HCT116 (cell line): ENCODE measurements around the gene SI. TPM values are rescaled to one million over a fixed set of nuclear protein-coding genes. Genes with fewer than 3 reads are reported as not detected.

Source experiments
- ATAC-seq: fragments of 200-7000 bp; cut with Tn5 transposase; 2 replicates; pipeline ENCODE4 v1.9.1; 2020; ENCODE audit warnings: mild to moderate bottlenecking, moderate library complexity
- BruUV-seq: library from RNA; stranded (reverse); fragments of 400-500 nt; replicated peaks from 2 replicates; lab custom pipeline; 2021; lab: Mats Ljungman, UMichigan
- CTCF ChIA-PET: fragments of 300-600 bp; sonication (Branson Sonifier 250); formaldehyde crosslinking; loops from one replicate; lab custom pipeline; 2021; ENCODE audit warnings: antibody characterized with exemption; lab: Charles Lee
- POLR2A ChIA-PET: fragments of 300-600, 350-600 bp; sonication (Branson Sonifier 250); formaldehyde crosslinking; loops from one replicate; lab custom pipeline; 2021; ENCODE audit warnings: antibody characterized with exemption; lab: Charles Lee
- RAD21 ChIA-PET, 2 experiments: fragments of 300-600 bp; sonication (Branson Sonifier 250); formaldehyde crosslinking; loops; one replicate each; lab custom pipeline; 2023; ENCODE audit warnings: low total read pairs in 2 of 2; ENCODE audit not compliant: uncharacterized antibody in 2 of 2, unreplicated experiment in 2 of 2, low non-redundant PET in 1 of 2; lab: Charles Lee
- DNase-seq: peaks from one replicate; pipeline ENCODE4 v3.0.0-alpha.2; 2010; ENCODE audit warnings: low read depth, low spot score
- H2AFZ ChIP-seq: fragments of 200-600 bp; shearing (Covaris generic), sonication (generic); 2 replicates; pipeline ENCODE4 v1.6.1; 2017; ENCODE audit warnings: low read depth, mixed run types, mixed read lengths, antibody characterized with exemption, low read length; ENCODE audit not compliant: poor library complexity, severe bottlenecking
- H3K27ac ChIP-seq: 2 replicates; pipeline ENCODE4 v1.5.1; 2012; ENCODE audit warnings: low read depth, low read length
- H3K27me3 ChIP-seq: fragments of 200-600 bp; sonication (generic); 2 replicates; pipeline ENCODE4 v1.6.1; 2016; ENCODE audit warnings: mixed run types, low read length, mixed read lengths; ENCODE audit not compliant: insufficient read depth
- H3K36me3 ChIP-seq, 2 experiments: fragments of 200-500 bp in 1 of 2; fragments of 200-600 bp in 1 of 2; sonication (Bioruptor generic) in 1 of 2; sonication (generic) in 1 of 2; 2 replicates each; pipeline versions ENCODE4 v1.5.1 to v1.6.1; 2014 to 2016; ENCODE audit warnings: low read length in 2 of 2, inconsistent platforms in 1 of 2, mixed read lengths in 1 of 2, mixed run types in 1 of 2; ENCODE audit not compliant: insufficient read depth in 2 of 2, control insufficient read depth in 1 of 2
- H3K4me1 ChIP-seq, 2 experiments: fragments of 200-600 bp in 1 of 2; sonication (generic) in 1 of 2; 2 replicates each; pipeline versions ENCODE4 v1.5.1 to v1.6.1; 2012 to 2017; ENCODE audit warnings: low read length in 2 of 2, inconsistent platforms in 1 of 2, mild to moderate bottlenecking in 1 of 2, mixed read lengths in 1 of 2, mixed run types in 1 of 2, moderate library complexity in 1 of 2; ENCODE audit not compliant: insufficient read depth in 2 of 2, control insufficient read depth in 1 of 2
- H3K4me2 ChIP-seq: fragments of 200-600 bp; sonication (generic); 2 replicates; pipeline ENCODE4 v1.6.1; 2017; ENCODE audit warnings: mixed run types, low read length, mixed read lengths
- H3K4me3 ChIP-seq, 2 experiments: fragments of 200-600 bp in 1 of 2; sonication (generic) in 1 of 2; replicated peaks in 1 of 2; 2 replicates each; pipeline ENCODE4 v1.5.1; 2011 to 2016; ENCODE audit warnings: low read length in 2 of 2, control low read depth in 1 of 2, low read depth in 1 of 2, mild to moderate bottlenecking in 1 of 2, mixed read lengths in 1 of 2, mixed run types in 1 of 2
- H3K79me2 ChIP-seq: fragments of 200-600 bp; sonication (generic); 2 replicates; pipeline ENCODE4 v1.6.1; 2017; ENCODE audit warnings: mild to moderate bottlenecking, mixed run types, low read length, moderate library complexity, mixed read lengths; ENCODE audit not compliant: insufficient read depth
- H3K9ac ChIP-seq: fragments of 200-600 bp; sonication (generic); 2 replicates; pipeline ENCODE4 v1.6.1; 2016; ENCODE audit warnings: low read length, mixed read lengths
- H3K9me2 ChIP-seq: fragments of 200-600 bp; sonication (generic), shearing (Covaris generic); 2 replicates; pipeline ENCODE4 v1.6.1; 2017; ENCODE audit warnings: mixed run types, mild to moderate bottlenecking, moderate library complexity; ENCODE audit not compliant: insufficient read depth
- H3K9me3 ChIP-seq, 2 experiments: fragments of 200-500 bp in 1 of 2; fragments of 200-600 bp in 1 of 2; sonication (Bioruptor generic) in 1 of 2; sonication (generic) in 1 of 2; 2 replicates each; pipeline ENCODE4 v1.6.1; 2014 to 2017; ENCODE audit warnings: low read length in 2 of 2, mixed read lengths in 2 of 2, inconsistent platforms in 1 of 2, low read depth in 1 of 2, mild to moderate bottlenecking in 1 of 2, mixed run types in 1 of 2, moderate library complexity in 1 of 2; ENCODE audit not compliant: control insufficient read depth in 1 of 2, insufficient read depth in 1 of 2
- H4K20me1 ChIP-seq: fragments of 200-600 bp; sonication (generic), shearing (Covaris generic); 2 replicates; pipeline ENCODE4 v1.6.1; 2017; ENCODE audit warnings: mixed run types, mild to moderate bottlenecking, moderate library complexity; ENCODE audit not compliant: insufficient read depth
- CBX3 ChIP-seq: IDR thresholded peaks from 2 replicates; pipeline ENCODE4 v1.6.1; 2012; ENCODE audit warnings: low read depth
- ELF1 ChIP-seq: IDR thresholded peaks from 2 replicates; pipeline ENCODE4 v1.6.1; 2012; ENCODE audit warnings: low read depth, borderline replicate concordance
- JUND ChIP-seq: IDR thresholded peaks from 2 replicates; pipeline ENCODE4 v1.6.1; 2012
- POLR2A ChIP-seq: IDR thresholded peaks from 2 replicates; pipeline ENCODE4 v1.7.0; 2011; ENCODE audit warnings: borderline replicate concordance; ENCODE audit not compliant: insufficient read depth, insufficient read length; ENCODE audit errors: extremely low read depth
- POLR2AphosphoS5 ChIP-seq: IDR thresholded peaks from 2 replicates; pipeline ENCODE4 v1.6.1; 2011; ENCODE audit warnings: mild to moderate bottlenecking, low read depth, low read length, moderate library complexity
- ZFX ChIP-seq: fragments of 450-650 bp; IDR thresholded peaks from 2 replicates; pipeline ENCODE4 v1.6.1; 2017
- intact Hi-C: fragments of 100-400 bp; cut with micrococcal nuclease; formaldehyde crosslinking; loops from 2 replicates; pipeline ENCODE4 v1.10.0; 2022
- total RNA-seq: library from RNA; stranded (reverse); gene quantifications from one replicate; pipeline ENCODE4 v1.2.1, GENCODE V29; 2021; ENCODE audit not compliant: unreplicated experiment
- TF ChIP-seq, protein P1 (sequence below): IDR thresholded peaks from 2 replicates; pipeline ENCODE4 v1.6.1; 2011; ENCODE audit warnings: mild to moderate bottlenecking, low read length, moderate library complexity; ENCODE audit not compliant: insufficient replicate concordance; ENCODE audit errors: extremely low read depth
- TF ChIP-seq, protein P2 (sequence below): IDR thresholded peaks from 2 replicates; pipeline ENCODE4 v1.6.1; 2012; ENCODE audit warnings: low read depth

Gene SI
- total RNA-seq, 1 experiment from 2014 or later, result not detected

DNA sequence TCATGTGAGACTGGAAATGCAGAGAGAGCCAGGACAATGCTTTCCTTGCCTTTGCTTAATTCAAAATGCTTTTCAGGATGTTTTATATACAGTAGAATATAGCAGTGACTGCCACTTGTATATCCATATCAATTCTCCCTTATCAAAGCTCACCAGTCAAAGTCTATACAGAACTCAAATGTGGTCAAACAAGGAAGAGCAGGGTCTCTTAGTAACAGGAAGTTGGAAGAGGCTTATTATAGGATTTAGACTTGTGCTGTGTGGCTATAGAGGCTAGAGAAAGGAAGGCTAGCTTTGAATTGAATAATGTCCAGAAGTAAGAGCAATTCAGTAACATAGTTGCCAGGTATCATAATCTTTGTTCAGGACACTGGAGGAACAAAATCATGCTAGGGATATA is 4.4 kb upstream of the SI start:
- Histone ChIP-seq H3K27ac (no peak overlapping the region), H3K4me3 (no peak overlapping the region), H3K9ac (no peak overlapping the region), H2AFZ (no peak overlapping the region), H3K9me2 (no peaks in the 10 kb centered on the region), H3K9me3 (no peaks in the 10 kb centered on the region), H4K20me1 (no peaks in the 10 kb centered on the region), H3K79me2 (no peaks in the 10 kb centered on the region), H3K27me3 (no peaks in the 10 kb centered on the region), H3K4me1 (no peaks in the 10 kb centered on the region), H3K4me2 (no peak overlapping the region), H3K36me3 (no peaks in the 10 kb centered on the region)
- ATAC-seq, result no peak
- CTCF ChIA-PET, result no interaction called here
- POLR2A ChIA-PET, result no interaction called here
- intact Hi-C loops, result no loop called here
- TF ChIP-seq ELF1, result no peak
- TF ChIP-seq POLR2A, result no peak
- TF ChIP-seq, protein P1, sequence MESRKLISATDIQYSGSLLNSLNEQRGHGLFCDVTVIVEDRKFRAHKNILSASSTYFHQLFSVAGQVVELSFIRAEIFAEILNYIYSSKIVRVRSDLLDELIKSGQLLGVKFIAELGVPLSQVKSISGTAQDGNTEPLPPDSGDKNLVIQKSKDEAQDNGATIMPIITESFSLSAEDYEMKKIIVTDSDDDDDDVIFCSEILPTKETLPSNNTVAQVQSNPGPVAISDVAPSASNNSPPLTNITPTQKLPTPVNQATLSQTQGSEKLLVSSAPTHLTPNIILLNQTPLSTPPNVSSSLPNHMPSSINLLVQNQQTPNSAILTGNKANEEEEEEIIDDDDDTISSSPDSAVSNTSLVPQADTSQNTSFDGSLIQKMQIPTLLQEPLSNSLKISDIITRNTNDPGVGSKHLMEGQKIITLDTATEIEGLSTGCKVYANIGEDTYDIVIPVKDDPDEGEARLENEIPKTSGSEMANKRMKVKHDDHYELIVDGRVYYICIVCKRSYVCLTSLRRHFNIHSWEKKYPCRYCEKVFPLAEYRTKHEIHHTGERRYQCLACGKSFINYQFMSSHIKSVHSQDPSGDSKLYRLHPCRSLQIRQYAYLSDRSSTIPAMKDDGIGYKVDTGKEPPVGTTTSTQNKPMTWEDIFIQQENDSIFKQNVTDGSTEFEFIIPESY, result no peak
- TF ChIP-seq, protein P2, sequence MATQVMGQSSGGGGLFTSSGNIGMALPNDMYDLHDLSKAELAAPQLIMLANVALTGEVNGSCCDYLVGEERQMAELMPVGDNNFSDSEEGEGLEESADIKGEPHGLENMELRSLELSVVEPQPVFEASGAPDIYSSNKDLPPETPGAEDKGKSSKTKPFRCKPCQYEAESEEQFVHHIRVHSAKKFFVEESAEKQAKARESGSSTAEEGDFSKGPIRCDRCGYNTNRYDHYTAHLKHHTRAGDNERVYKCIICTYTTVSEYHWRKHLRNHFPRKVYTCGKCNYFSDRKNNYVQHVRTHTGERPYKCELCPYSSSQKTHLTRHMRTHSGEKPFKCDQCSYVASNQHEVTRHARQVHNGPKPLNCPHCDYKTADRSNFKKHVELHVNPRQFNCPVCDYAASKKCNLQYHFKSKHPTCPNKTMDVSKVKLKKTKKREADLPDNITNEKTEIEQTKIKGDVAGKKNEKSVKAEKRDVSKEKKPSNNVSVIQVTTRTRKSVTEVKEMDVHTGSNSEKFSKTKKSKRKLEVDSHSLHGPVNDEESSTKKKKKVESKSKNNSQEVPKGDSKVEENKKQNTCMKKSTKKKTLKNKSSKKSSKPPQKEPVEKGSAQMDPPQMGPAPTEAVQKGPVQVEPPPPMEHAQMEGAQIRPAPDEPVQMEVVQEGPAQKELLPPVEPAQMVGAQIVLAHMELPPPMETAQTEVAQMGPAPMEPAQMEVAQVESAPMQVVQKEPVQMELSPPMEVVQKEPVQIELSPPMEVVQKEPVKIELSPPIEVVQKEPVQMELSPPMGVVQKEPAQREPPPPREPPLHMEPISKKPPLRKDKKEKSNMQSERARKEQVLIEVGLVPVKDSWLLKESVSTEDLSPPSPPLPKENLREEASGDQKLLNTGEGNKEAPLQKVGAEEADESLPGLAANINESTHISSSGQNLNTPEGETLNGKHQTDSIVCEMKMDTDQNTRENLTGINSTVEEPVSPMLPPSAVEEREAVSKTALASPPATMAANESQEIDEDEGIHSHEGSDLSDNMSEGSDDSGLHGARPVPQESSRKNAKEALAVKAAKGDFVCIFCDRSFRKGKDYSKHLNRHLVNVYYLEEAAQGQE, result no peak
- TF ChIP-seq POLR2AphosphoS5, result no peak
- TF ChIP-seq CBX3, result no peak
- no peak for TF ChIP-seq ZFX
- TF ChIP-seq JUND, result no peak
- RAD21 ChIA-PET, result no interaction called here
- BruUV-seq, result no TSS peak
- no peak for DNase-seq
